ENCODE measurements around the gene BRD4.

BRD4 gene

DNA sequence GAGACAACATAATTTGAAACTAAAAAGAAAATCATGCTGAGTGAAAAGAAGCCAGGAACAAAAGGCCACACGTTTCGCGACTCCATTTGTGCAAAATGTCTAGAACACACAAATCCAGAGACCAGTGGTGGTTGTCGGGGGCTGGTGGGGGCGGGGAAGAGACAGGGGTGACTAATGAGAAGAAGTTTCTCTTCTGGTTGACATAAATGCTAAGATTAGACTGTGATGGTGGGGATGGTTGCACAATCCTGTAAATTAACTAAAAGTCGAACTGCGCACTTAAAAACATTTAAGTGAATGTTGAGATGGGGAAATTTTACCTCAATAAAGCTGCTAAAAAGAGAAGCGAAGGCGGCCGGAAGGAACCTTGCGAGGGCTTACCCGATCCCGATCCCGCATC is 40.1 kb upstream of the BRD4 start:
- Histone ChIP-seq H3K4me3 (ENCODE audit: low read depth, low read length) (no peak overlapping the region), H3K27me3 (replicated peaks) (no peaks in the 10 kb centered on the region), H3K27ac (no peak overlapping the region), H3K36me3 (replicated peaks) (peaks cover 51% of the 10 kb centered on the region)
- TF ChIP-seq, protein P1, sequence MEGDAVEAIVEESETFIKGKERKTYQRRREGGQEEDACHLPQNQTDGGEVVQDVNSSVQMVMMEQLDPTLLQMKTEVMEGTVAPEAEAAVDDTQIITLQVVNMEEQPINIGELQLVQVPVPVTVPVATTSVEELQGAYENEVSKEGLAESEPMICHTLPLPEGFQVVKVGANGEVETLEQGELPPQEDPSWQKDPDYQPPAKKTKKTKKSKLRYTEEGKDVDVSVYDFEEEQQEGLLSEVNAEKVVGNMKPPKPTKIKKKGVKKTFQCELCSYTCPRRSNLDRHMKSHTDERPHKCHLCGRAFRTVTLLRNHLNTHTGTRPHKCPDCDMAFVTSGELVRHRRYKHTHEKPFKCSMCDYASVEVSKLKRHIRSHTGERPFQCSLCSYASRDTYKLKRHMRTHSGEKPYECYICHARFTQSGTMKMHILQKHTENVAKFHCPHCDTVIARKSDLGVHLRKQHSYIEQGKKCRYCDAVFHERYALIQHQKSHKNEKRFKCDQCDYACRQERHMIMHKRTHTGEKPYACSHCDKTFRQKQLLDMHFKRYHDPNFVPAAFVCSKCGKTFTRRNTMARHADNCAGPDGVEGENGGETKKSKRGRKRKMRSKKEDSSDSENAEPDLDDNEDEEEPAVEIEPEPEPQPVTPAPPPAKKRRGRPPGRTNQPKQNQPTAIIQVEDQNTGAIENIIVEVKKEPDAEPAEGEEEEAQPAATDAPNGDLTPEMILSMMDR (IDR thresholded peaks at IDR 0.05; ENCODE audit: low read depth, low read length, missing control alignments): no peak
- in situ Hi-C loops (cut with HindIII; ENCODE audit: low pct_ligation_motif_present, low sequenced_read_pairs): no loop called here
- no peak for DNase-seq

DNA sequence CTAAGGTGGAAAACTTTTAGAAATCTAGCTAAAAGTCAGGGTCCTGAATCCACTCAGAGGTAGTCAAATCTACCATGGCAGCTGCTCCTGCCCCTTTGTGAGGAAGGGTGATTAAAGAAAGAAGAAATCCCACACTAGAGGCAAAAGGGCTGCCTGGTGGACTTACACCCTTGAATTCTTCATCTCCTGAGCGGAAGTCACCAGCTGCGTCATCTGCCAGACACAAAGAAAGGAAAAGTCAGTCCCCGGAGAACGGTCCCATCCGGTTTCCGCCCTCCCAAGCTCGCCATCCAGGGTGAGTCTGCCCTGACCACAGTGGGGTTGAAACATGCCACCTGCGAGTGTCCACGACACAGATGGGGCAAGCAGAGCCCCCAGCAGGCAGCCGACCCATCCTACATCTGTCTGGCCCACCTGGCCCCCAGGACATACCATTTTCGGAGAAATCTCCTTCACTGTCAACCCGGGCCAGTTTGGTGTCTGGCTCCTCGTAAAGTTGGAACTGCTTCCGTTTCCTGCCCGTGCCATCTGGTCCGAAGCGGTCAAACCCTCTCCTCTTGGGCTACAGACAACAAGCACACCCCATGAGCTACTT is 39.5 kb upstream of the BRD4 start:
- in situ Hi-C loops (cut with HindIII; ENCODE audit: low pct_ligation_motif_present, low sequenced_read_pairs): no loop called here
- no peaks in the 10 kb centered on the region for H3K27me3 ChIP-seq (replicated peaks)
- no peak overlapping the region for H3K4me3 ChIP-seq (ENCODE audit: low read depth, low read length)
- peaks cover 56% of the 10 kb centered on the region for H3K36me3 ChIP-seq (replicated peaks)
- TF ChIP-seq, protein P1 (IDR thresholded peaks at IDR 0.05; ENCODE audit: low read depth, low read length, missing control alignments): no peak
- H3K27ac ChIP-seq: no peak overlapping the region
- DNase-seq: no peak

DNA sequence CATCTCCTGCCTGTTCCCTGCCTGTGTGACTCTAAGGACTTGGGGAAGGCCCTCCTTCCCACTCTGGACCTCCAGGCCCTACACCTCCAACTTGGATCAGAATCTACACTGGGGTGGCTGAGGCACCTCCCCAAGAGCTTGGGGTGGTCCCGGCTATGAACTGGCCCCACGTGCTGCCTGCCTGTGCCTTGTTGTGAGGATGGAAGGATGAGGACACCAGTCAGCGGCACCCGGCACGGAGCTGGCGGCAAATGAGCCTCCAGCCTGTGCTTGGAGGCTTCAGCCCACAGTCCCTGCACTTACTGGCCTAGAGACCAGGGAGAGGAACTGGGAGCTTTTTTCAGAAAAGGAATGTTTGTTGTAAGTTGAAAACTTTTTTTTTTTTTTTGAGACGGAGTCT is 38.8 kb upstream of the BRD4 start:
- TF ChIP-seq, protein P1 (IDR thresholded peaks at IDR 0.05; ENCODE audit: low read depth, low read length, missing control alignments): no peak
- in situ Hi-C loops (cut with HindIII; ENCODE audit: low pct_ligation_motif_present, low sequenced_read_pairs): no loop called here
- no peak for DNase-seq
- Histone ChIP-seq H3K4me3 (ENCODE audit: low read depth, low read length) (no peak overlapping the region), H3K36me3 (replicated peaks) (peaks cover 62% of the 10 kb centered on the region), H3K27me3 (replicated peaks) (no peaks in the 10 kb centered on the region), H3K27ac (no peak overlapping the region)

DNA sequence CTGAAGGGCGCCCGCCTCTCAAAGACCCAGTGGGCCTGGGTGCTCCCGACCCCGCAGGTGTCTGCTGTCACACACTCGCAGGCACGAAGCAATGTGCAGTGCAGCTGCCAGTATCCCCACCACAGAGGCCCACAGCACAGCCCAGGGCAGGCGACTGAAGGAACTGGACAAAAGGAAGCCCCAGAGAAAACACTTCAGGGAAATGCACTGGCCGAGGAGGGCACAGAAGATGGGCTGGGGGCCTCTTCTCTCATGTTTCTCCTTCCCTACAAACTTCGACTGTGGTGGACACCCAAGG is 37.2 kb upstream of the BRD4 start:
- Histone ChIP-seq H3K4me3 (ENCODE audit: low read depth, low read length) (no peak overlapping the region), H3K36me3 (replicated peaks) (peaks cover 73% of the 10 kb centered on the region), H3K27ac (no peak overlapping the region), H3K27me3 (replicated peaks) (no peaks in the 10 kb centered on the region)
- in situ Hi-C loops (cut with HindIII; ENCODE audit: low pct_ligation_motif_present, low sequenced_read_pairs): no loop called here
- TF ChIP-seq, protein P1 (IDR thresholded peaks at IDR 0.05; ENCODE audit: low read depth, low read length, missing control alignments): no peak
- DNase-seq: no peak

DNA sequence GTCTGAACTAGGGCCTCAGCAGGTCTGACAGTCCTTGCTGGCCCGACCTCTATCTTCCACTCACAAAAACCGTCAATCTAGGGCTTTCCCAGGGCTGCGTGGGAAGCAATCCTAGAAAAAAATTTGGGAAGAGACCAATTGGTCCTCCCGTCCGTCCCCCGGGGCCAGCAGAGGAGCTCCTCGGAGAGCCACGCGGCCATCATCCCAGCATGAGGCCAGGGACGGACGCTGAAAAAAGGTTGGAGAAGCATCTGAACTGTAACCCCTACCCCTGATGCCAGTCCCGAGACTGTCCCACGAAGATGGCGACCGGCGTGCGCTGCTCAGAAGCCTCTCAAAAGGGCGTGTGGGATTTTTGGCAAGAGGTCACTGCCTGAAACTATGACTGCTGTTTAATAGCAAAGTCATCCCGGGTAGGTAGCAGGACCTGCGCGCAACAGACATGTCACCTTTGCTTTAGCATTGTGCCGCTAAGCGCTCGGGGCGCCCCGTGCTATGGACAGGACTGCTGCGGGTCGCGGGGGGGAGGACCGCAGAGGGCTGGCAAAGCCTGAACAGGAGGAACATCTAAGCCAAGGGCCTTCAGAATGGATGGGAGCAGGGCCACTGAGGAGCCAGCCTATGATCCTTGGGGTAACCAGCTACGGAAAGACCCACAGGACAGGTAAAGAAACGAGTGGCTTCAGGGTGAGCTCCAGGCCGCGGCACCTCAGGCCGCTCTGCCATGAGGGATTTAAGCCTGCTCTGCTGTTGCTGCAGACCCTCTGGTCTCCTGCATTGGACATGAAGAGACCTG is 36.7 kb upstream of the BRD4 start:
- H3K27me3 ChIP-seq (replicated peaks): no peaks in the 10 kb centered on the region
- TF ChIP-seq, protein P1 (IDR thresholded peaks at IDR 0.05; ENCODE audit: low read depth, low read length, missing control alignments): no peak
- DNase-seq: no peak
- in situ Hi-C loops (cut with HindIII; ENCODE audit: low pct_ligation_motif_present, low sequenced_read_pairs): no loop called here
- H3K36me3 ChIP-seq (replicated peaks): peaks cover 77% of the 10 kb centered on the region
- no peak overlapping the region for H3K4me3 ChIP-seq (ENCODE audit: low read depth, low read length)
- H3K27ac ChIP-seq: no peak overlapping the region

Measured in brain microvascular endothelial cell (primary cell).